ENCODE measurements around the gene SMKR1. TPM values are rescaled to one million over a fixed set of nuclear protein-coding genes. Genes with fewer than 3 reads are reported as not detected.

The SMKR1 gene
- polyA plus RNA-seq, 3 donors, result not detected

DNA sequence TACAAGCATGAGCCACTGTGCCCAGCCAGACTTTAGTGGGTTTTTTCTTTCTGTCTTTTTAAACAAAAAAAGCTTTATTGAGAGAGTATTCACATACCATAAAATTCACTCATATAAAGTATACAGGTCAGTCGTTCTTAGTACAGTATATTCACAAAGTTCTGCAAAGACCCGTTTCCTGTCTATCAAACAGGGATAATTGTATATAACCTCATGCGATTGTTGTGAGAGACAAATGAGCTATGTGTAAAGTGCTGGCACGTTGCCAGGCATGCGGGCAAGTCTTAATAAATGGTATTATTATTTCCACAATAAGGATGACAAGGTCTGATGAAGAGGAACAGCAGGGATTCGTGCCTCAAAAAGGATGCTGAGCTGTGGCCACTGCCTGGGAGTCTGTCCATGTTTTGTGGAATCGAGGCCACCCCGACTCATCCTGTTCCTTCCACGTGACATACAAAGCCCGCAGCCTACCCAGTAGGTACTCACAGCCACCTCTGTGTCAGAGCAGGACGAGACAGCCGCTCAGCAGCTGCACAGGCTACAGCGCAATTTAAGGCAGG lies 51.6 kb downstream of the SMKR1 start:
- H3K9me3 Mint-ChIP-seq, result no peaks in the 10 kb centered on the region
- Histone ChIP-seq H3K36me3 (replicated peaks in 1 of 2; ENCODE audit: control insufficient read depth in 1 of 2, insufficient read depth in 2 of 2, low read length in 2 of 2) (no peaks in the 10 kb centered on the region), H4K20me1 (ENCODE audit: insufficient read depth, low read length) (no peaks in the 10 kb centered on the region), H3K4me3 (replicated peaks in 1 of 3; ENCODE audit: low read depth in 2 of 3, low read length in 3 of 3) (no peak overlapping the region), H3K4me2 (replicated peaks; ENCODE audit: extremely low read depth, low read length, poor library complexity, severe bottlenecking) (peak overlapping the region; percentile 5), H3K79me2 (ENCODE audit: insufficient read depth, low read length) (no peaks in the 10 kb centered on the region), H3K27me3 (ENCODE audit: control insufficient read depth in 2 of 2, insufficient read depth in 2 of 2, low read length in 2 of 2) (no peaks in the 10 kb centered on the region), H3K9ac (ENCODE audit: insufficient read depth, low read length, poor library complexity, severe bottlenecking) (no peak overlapping the region), H3K27ac (ENCODE audit: low read depth in 1 of 2, low read length in 2 of 2) (no peak overlapping the region), H2AFZ (ENCODE audit: insufficient read depth, low read depth, low read length, poor library complexity, severe bottlenecking) (no peak overlapping the region), H3K9me3 (replicated peaks in 1 of 2; ENCODE audit: control insufficient read depth in 1 of 2, insufficient read depth in 1 of 2, low read length in 2 of 2) (no peaks in the 10 kb centered on the region), H3K4me1 (ENCODE audit: control insufficient read depth in 1 of 2, insufficient read depth in 2 of 2, low read length in 2 of 2) (peaks cover 0 to 4% of the 10 kb centered on the region in 2 donors)
- no peak overlapping the region for H3K27ac Mint-ChIP-seq
- DNase-seq, result peak in 1 of 3 donors; percentile 15
- peaks cover 4% of the 10 kb centered on the region for H3K4me1 Mint-ChIP-seq
- peak overlapping the region in 1 of 2 donors; percentile 53 for H3K4me3 Mint-ChIP-seq
- intact Hi-C loops (cut with micrococcal nuclease), result no loop called here
- H3K27me3 Mint-ChIP-seq (ENCODE audit: low read depth in 3 of 3), result peaks cover 12 to 24% (median 18%) of the 10 kb centered on the region in 3 donors
- no peaks in the 10 kb centered on the region for H3K36me3 Mint-ChIP-seq
- WGBS (ENCODE audit: insufficient coverage), result 58% methylated on average over 2 of the region's 13 CpGs
- TF ChIP-seq, protein P1, sequence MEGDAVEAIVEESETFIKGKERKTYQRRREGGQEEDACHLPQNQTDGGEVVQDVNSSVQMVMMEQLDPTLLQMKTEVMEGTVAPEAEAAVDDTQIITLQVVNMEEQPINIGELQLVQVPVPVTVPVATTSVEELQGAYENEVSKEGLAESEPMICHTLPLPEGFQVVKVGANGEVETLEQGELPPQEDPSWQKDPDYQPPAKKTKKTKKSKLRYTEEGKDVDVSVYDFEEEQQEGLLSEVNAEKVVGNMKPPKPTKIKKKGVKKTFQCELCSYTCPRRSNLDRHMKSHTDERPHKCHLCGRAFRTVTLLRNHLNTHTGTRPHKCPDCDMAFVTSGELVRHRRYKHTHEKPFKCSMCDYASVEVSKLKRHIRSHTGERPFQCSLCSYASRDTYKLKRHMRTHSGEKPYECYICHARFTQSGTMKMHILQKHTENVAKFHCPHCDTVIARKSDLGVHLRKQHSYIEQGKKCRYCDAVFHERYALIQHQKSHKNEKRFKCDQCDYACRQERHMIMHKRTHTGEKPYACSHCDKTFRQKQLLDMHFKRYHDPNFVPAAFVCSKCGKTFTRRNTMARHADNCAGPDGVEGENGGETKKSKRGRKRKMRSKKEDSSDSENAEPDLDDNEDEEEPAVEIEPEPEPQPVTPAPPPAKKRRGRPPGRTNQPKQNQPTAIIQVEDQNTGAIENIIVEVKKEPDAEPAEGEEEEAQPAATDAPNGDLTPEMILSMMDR (IDR thresholded peaks at IDR 0.05), result no peak

DNA sequence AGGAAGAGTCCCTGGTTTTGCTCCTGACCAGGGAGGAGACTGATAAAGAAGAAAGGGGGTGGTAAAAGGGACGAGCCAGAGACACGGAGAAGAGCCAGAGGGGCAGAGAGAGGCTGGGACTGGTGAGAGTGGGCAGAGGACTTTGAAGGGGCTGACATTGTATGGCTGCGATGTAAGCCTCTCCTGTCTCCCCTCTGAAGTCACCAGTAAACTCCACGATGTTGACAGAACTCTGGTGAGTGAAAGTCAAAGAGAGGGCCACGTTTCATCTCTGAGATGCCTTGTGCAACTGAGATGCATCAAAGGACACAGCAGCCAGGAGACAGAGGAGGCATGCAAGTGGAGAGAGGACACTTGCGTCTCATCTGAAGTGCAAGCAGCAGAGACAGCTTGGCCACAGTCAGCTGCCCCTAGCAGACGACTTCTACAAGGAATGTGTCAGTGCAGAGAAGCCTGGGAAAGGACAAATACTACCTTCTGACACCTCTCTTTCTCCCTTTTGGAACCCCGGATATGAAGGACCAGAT lies 54.3 kb downstream of the SMKR1 start:
- WGBS (ENCODE audit: insufficient coverage), result 78% methylated on average over 7 of the region's 8 CpGs
- H3K4me3 Mint-ChIP-seq, result no peak overlapping the region
- H3K9me3 Mint-ChIP-seq, result no peaks in the 10 kb centered on the region
- no peaks in the 10 kb centered on the region for H3K36me3 Mint-ChIP-seq
- H3K4me1 Mint-ChIP-seq, result peaks cover 15% of the 10 kb centered on the region
- Histone ChIP-seq H4K20me1 (ENCODE audit: insufficient read depth, low read length) (no peaks in the 10 kb centered on the region), H3K4me3 (replicated peaks in 1 of 3; ENCODE audit: low read depth in 2 of 3, low read length in 3 of 3) (no peak overlapping the region), H2AFZ (ENCODE audit: insufficient read depth, low read depth, low read length, poor library complexity, severe bottlenecking) (peak overlapping the region; percentile 41), H3K27ac (ENCODE audit: low read depth in 1 of 2, low read length in 2 of 2) (no peak overlapping the region), H3K4me2 (replicated peaks; ENCODE audit: extremely low read depth, low read length, poor library complexity, severe bottlenecking) (no peak overlapping the region), H3K36me3 (replicated peaks in 1 of 2; ENCODE audit: control insufficient read depth in 1 of 2, insufficient read depth in 2 of 2, low read length in 2 of 2) (no peaks in the 10 kb centered on the region), H3K27me3 (ENCODE audit: control insufficient read depth in 2 of 2, insufficient read depth in 2 of 2, low read length in 2 of 2) (no peaks in the 10 kb centered on the region), H3K4me1 (ENCODE audit: control insufficient read depth in 1 of 2, insufficient read depth in 2 of 2, low read length in 2 of 2) (peaks cover 9 to 14% of the 10 kb centered on the region in 2 donors), H3K9ac (ENCODE audit: insufficient read depth, low read length, poor library complexity, severe bottlenecking) (no peak overlapping the region), H3K9me3 (replicated peaks in 1 of 2; ENCODE audit: control insufficient read depth in 1 of 2, insufficient read depth in 1 of 2, low read length in 2 of 2) (no peaks in the 10 kb centered on the region), H3K79me2 (ENCODE audit: insufficient read depth, low read length) (no peaks in the 10 kb centered on the region)
- TF ChIP-seq, protein P1 (IDR thresholded peaks at IDR 0.05), result no peak
- peak overlapping the region in 1 of 7 donors; percentile 1 for H3K27ac Mint-ChIP-seq
- peaks cover 11 to 24% (median 18%) of the 10 kb centered on the region in 3 donors for H3K27me3 Mint-ChIP-seq (ENCODE audit: low read depth in 3 of 3)
- intact Hi-C loops (cut with micrococcal nuclease), result no loop called here
- DNase-seq, result no peak
